GM23338 (cell line): ENCODE measurements around the gene FLNB. TPM values are rescaled to one million over a fixed set of nuclear protein-coding genes. Genes with fewer than 3 reads are reported as not detected.
A peak's percentile ranks its signal among the peaks of the same experiment; 100 is the strongest.

Experiments
- ATAC-seq: fragments of 200-7000 bp; cut with Tn5 transposase; 3 replicates; pipeline ENCODE4 v1.9.1; 2020
- DNase-seq: peaks from one replicate; pipeline ENCODE4 v3.0.0-alpha.2; 2015; ENCODE audit warnings: low spot score
- H2AFZ ChIP-seq: fragments of 200-600 bp; sonication (generic); 2 replicates; pipeline ENCODE4 v1.8.0; 2016; ENCODE audit warnings: antibody characterized with exemption, mild to moderate bottlenecking, moderate library complexity
- H3F3A ChIP-seq: fragments of 200-600 bp; sonication (generic); replicated peaks from 2 replicates; pipeline ENCODE4 v1.8.0; 2017; ENCODE audit warnings: antibody characterized with exemption, mixed run types, low read depth
- H3K27ac ChIP-seq: fragments of 200-600 bp; sonication (generic); 2 replicates; pipeline ENCODE4 v1.6.1; 2016; ENCODE audit warnings: low read depth
- H3K27me3 ChIP-seq: fragments of 200-600 bp; sonication (generic); 2 replicates; pipeline ENCODE4 v1.8.0; 2016; ENCODE audit warnings: mild to moderate bottlenecking, mixed run types, moderate library complexity; ENCODE audit not compliant: insufficient read depth
- H3K36me3 ChIP-seq: fragments of 200-600 bp; sonication (generic); 2 replicates; pipeline ENCODE4 v1.8.0; 2016; ENCODE audit warnings: mild to moderate bottlenecking; ENCODE audit not compliant: insufficient read depth
- H3K4me1 ChIP-seq: fragments of 200-600 bp; sonication (generic); 2 replicates; pipeline ENCODE4 v1.8.0; 2016; ENCODE audit warnings: mild to moderate bottlenecking, moderate library complexity; ENCODE audit not compliant: insufficient read depth
- H3K4me2 ChIP-seq: fragments of 200-600 bp; sonication (generic); 2 replicates; pipeline ENCODE4 v1.7.1; 2017; ENCODE audit warnings: mixed run types
- H3K4me3 ChIP-seq: fragments of 200-600 bp; sonication (generic); 2 replicates; pipeline ENCODE4 v1.6.1; 2016; ENCODE audit warnings: mixed run types
- H3K79me2 ChIP-seq: fragments of 200-600 bp; sonication (generic); replicated peaks from 2 replicates; pipeline ENCODE4 v1.8.0; 2017; ENCODE audit warnings: mild to moderate bottlenecking; ENCODE audit not compliant: insufficient read depth
- H3K9me2 ChIP-seq: fragments of 200-600 bp; sonication (generic); 2 replicates; pipeline ENCODE4 v1.8.0; 2017; ENCODE audit not compliant: insufficient read depth
- H4K20me1 ChIP-seq: fragments of 200-600 bp; sonication (generic); replicated peaks from 2 replicates; pipeline ENCODE4 v1.8.0; 2017; ENCODE audit warnings: mild to moderate bottlenecking; ENCODE audit not compliant: insufficient read depth
- H3K27ac Mint-ChIP-seq: 2 replicates; pipeline ENCODE4 v1.8.0; 2020; ENCODE audit warnings: inconsistent platforms, mild to moderate bottlenecking, moderate library complexity, mixed read lengths
- H3K27me3 Mint-ChIP-seq: 3 replicates; pipeline ENCODE4 v1.8.0; 2022; ENCODE audit warnings: low read depth, mild to moderate bottlenecking, moderate library complexity, mixed read lengths, inconsistent platforms; ENCODE audit not compliant: insufficient read depth, poor library complexity
- H3K36me3 Mint-ChIP-seq: 3 replicates; pipeline ENCODE4 v1.8.0; 2021; ENCODE audit warnings: low read depth, mild to moderate bottlenecking, inconsistent platforms, moderate library complexity, mixed read lengths
- H3K4me1 Mint-ChIP-seq: 3 replicates; pipeline ENCODE4 v1.8.0; 2020; ENCODE audit warnings: mild to moderate bottlenecking, inconsistent platforms, mixed read lengths
- H3K4me3 Mint-ChIP-seq: 3 replicates; pipeline ENCODE4 v1.8.0; 2021; ENCODE audit warnings: moderate library complexity, mild to moderate bottlenecking, inconsistent platforms, mixed read lengths
- H3K9me3 Mint-ChIP-seq: 3 replicates; pipeline ENCODE4 v1.8.0; 2020; ENCODE audit warnings: moderate library complexity, mild to moderate bottlenecking, inconsistent platforms, mixed read lengths
- CREB1 ChIP-seq: fragments of 250-450 bp; sonication (Bioruptor Pico); IDR thresholded peaks from 2 replicates; pipeline ENCODE4 v1.5.0; 2020; ENCODE audit warnings: low read depth, mild to moderate bottlenecking, moderate library complexity
- CTCF ChIP-seq, 2 experiments: fragments of 200-600 bp in 1 of 2; sonication (generic) in 1 of 2; conservative IDR thresholded peaks; 2 replicates each; pipeline versions ENCODE4 v1.5.1 to v1.6.1; 2016 to 2017; ENCODE audit warnings: antibody characterized with exemption in 2 of 2, low read depth in 2 of 2, mild to moderate bottlenecking in 2 of 2, moderate library complexity in 1 of 2
- ETS1 ChIP-seq: IDR thresholded peaks from 2 replicates; pipeline ENCODE4 v1.6.1; 2016; ENCODE audit warnings: antibody characterized with exemption
- EZH2 ChIP-seq: fragments of 200-600 bp; sonication (generic); IDR thresholded peaks from one replicate; pipeline ENCODE4 v1.8.0; 2017; ENCODE audit warnings: antibody characterized with exemption, mild to moderate bottlenecking, low read depth; ENCODE audit not compliant: unreplicated experiment
- EZH2phosphoT487 ChIP-seq: fragments of 200-600 bp; sonication (generic); IDR thresholded peaks from one replicate; pipeline ENCODE4 v1.8.1; 2018; ENCODE audit warnings: antibody characterized with exemption; ENCODE audit not compliant: unreplicated experiment
- JUNB ChIP-seq: IDR thresholded peaks from one replicate; pipeline ENCODE4 v1.6.1; 2016; ENCODE audit warnings: antibody characterized with exemption; ENCODE audit not compliant: unreplicated experiment
- NANOG ChIP-seq: IDR thresholded peaks from 2 replicates; pipeline ENCODE4 v1.6.1; 2016; ENCODE audit warnings: antibody characterized with exemption, borderline replicate concordance
- POLR2AphosphoS5 ChIP-seq: IDR thresholded peaks from 2 replicates; pipeline ENCODE4 v1.6.1; 2016; ENCODE audit warnings: antibody characterized with exemption, low read depth
- STAT1 ChIP-seq: IDR thresholded peaks from one replicate; pipeline ENCODE4 v1.6.1; 2016; ENCODE audit warnings: antibody characterized with exemption; ENCODE audit not compliant: unreplicated experiment
- ZNF114 ChIP-seq: fragments of 250-450 bp; sonication (Bioruptor Pico); IDR thresholded peaks from 2 replicates; pipeline ENCODE4 v1.5.0; 2020; ENCODE audit warnings: mild to moderate bottlenecking, moderate library complexity
- ZNF331 ChIP-seq: fragments of 250-450 bp; sonication (Bioruptor Pico); IDR thresholded peaks from 2 replicates; pipeline ENCODE4 v1.5.0; 2020; ENCODE audit warnings: low read depth, mild to moderate bottlenecking, moderate library complexity
- polyA plus RNA-seq: library from polyadenylated mRNA; unstranded; fragments of >200 nt; fragmentation: Nextera tagmentation; extraction: Ambion mirVana; gene quantifications from 2 replicates; pipeline ENCODE4 v1.2.1, GENCODE V29; 2016
- total RNA-seq: library from RNA; depleted of rRNA; stranded (reverse); fragments of >200 nt; shearing (Covaris generic); gene quantifications from 2 replicates; pipeline ENCODE4 v1.2.3, GENCODE V29; 2014
- TF ChIP-seq, protein P1 (sequence below): IDR thresholded peaks from one replicate; pipeline ENCODE4 v1.6.1; 2018; ENCODE audit warnings: antibody characterized with exemption; ENCODE audit not compliant: unreplicated experiment

The FLNB gene
- total and polyA plus RNA-seq, 2 experiments from 2014 or later: 39.7 to 179 TPM

GRCh38 chr3:58052373-58053273, 44.4 kb downstream of the FLNB start (continued):
- TF ChIP-seq, protein P1, sequence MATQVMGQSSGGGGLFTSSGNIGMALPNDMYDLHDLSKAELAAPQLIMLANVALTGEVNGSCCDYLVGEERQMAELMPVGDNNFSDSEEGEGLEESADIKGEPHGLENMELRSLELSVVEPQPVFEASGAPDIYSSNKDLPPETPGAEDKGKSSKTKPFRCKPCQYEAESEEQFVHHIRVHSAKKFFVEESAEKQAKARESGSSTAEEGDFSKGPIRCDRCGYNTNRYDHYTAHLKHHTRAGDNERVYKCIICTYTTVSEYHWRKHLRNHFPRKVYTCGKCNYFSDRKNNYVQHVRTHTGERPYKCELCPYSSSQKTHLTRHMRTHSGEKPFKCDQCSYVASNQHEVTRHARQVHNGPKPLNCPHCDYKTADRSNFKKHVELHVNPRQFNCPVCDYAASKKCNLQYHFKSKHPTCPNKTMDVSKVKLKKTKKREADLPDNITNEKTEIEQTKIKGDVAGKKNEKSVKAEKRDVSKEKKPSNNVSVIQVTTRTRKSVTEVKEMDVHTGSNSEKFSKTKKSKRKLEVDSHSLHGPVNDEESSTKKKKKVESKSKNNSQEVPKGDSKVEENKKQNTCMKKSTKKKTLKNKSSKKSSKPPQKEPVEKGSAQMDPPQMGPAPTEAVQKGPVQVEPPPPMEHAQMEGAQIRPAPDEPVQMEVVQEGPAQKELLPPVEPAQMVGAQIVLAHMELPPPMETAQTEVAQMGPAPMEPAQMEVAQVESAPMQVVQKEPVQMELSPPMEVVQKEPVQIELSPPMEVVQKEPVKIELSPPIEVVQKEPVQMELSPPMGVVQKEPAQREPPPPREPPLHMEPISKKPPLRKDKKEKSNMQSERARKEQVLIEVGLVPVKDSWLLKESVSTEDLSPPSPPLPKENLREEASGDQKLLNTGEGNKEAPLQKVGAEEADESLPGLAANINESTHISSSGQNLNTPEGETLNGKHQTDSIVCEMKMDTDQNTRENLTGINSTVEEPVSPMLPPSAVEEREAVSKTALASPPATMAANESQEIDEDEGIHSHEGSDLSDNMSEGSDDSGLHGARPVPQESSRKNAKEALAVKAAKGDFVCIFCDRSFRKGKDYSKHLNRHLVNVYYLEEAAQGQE: no peak
- TF ChIP-seq EZH2phosphoT487 (no peak), ZNF114 (CRISPR knock-in tag) (no peak), ETS1 (no peak)

- Histone ChIP-seq H3K4me3 (no peak overlapping the region), H3K36me3 (no peaks in the 10 kb centered on the region), H3F3A (no peaks in the 10 kb centered on the region), H3K27me3 (no peaks in the 10 kb centered on the region), H2AFZ (no peak overlapping the region), H3K9me2 (no peaks in the 10 kb centered on the region), H3K4me2 (no peak overlapping the region), H4K20me1 (peaks cover 9% of the 10 kb centered on the region; the same call in 1 of the 2 replicates), H3K27ac (no peak overlapping the region), H3K4me1 (peaks cover 37% of the 10 kb centered on the region), H3K79me2 (peaks cover 99% of the 10 kb centered on the region)
- Mint-ChIP-seq H3K4me1 (peaks cover 43% of the 10 kb centered on the region), H3K4me3 (no peak overlapping the region), H3K36me3 (no peaks in the 10 kb centered on the region; the same call in 2 of the 3 replicates), H3K27ac (peak overlapping the region; percentile 72), H3K9me3 (no peaks in the 10 kb centered on the region), H3K27me3 (peaks cover 5% of the 10 kb centered on the region)
- no peak for ATAC-seq
- TF ChIP-seq ZNF331 (CRISPR knock-in tag) (no peak), CTCF (conservative IDR thresholded peaks at IDR 0.05; ENCODE audit: low read depth in 2 of 2) (no peak), EZH2 (no peak), POLR2AphosphoS5 (no peak), NANOG (no peak), STAT1 (no peak), CREB1 (CRISPR knock-in tag) (no peak), JUNB (no peak), EZH2phosphoT487 (no peak), ZNF114 (CRISPR knock-in tag) (no peak)
- TF ChIP-seq, protein P1: no peak
- DNase-seq: no peak
These were observed 46.4 kb downstream of the FLNB start for GRCh38 chr3:58054652-58055051.
